Measurements from ENCODE around the gene ABHD12. TPM values are rescaled to one million over a fixed set of nuclear protein-coding genes. Genes with fewer than 3 reads are reported as not detected.

Gene ABHD12
- total RNA-seq, 1 experiment from 2014 or later, result 48.3 TPM

GRCh38 chr20:25352746-25353145 lies 37.9 kb downstream of the ABHD12 start:
- TF ChIP-seq CTCF (conservative IDR thresholded peaks at IDR 0.05; ENCODE audit: low read depth, low read length), result no peak
- TF ChIP-seq EZH2phosphoT487 (IDR thresholded peaks at IDR 0.05; ENCODE audit: borderline replicate concordance, low read length), result no peak
- TF ChIP-seq EZH2 (IDR thresholded peaks at IDR 0.05; ENCODE audit: low read length, unreplicated experiment), result no peak
- no peak overlapping the region for H3K4me3 ChIP-seq (ENCODE audit: low read length)
- H3F3A ChIP-seq (ENCODE audit: low read length, unreplicated experiment), result no peaks in the 10 kb centered on the region
- H3K9me3 ChIP-seq (ENCODE audit: low read length), result no peaks in the 10 kb centered on the region
- no peaks in the 10 kb centered on the region for H3K9me2 ChIP-seq (replicated peaks; ENCODE audit: low read length)
- no peak overlapping the region for H3K27ac ChIP-seq (ENCODE audit: low read length)
- no peaks in the 10 kb centered on the region for H3K36me3 ChIP-seq (ENCODE audit: low read depth, low read length)
- H3K27me3 ChIP-seq (ENCODE audit: low read length), result no peaks in the 10 kb centered on the region
- no peak overlapping the region for H2AFZ ChIP-seq (ENCODE audit: low read length)
- intact Hi-C loops (cut with micrococcal nuclease), result loop anchor here (5.0 kb wide), 1 partner anchor 40 kb away; no protein-coding TSS in a partner anchor
- H3K4me2 ChIP-seq (ENCODE audit: low read length), result no peak overlapping the region
- POLR2A ChIA-PET (ENCODE audit: unreplicated experiment), result no interaction called here
- no peak for DNase-seq
- CTCF ChIA-PET, result no interaction called here
- peaks cover 28% of the 10 kb centered on the region for H3K79me2 ChIP-seq (ENCODE audit: low read length)
- no TSS peak for BruUV-seq (replicated peaks)
- ATAC-seq, result no peak
- H3K4me1 ChIP-seq (ENCODE audit: insufficient read depth, low read length), result peaks cover 27% of the 10 kb centered on the region
- H4K20me1 ChIP-seq (ENCODE audit: low read length), result no peaks in the 10 kb centered on the region
- no peak overlapping the region for H3K9ac ChIP-seq (ENCODE audit: low read length)

DNA sequence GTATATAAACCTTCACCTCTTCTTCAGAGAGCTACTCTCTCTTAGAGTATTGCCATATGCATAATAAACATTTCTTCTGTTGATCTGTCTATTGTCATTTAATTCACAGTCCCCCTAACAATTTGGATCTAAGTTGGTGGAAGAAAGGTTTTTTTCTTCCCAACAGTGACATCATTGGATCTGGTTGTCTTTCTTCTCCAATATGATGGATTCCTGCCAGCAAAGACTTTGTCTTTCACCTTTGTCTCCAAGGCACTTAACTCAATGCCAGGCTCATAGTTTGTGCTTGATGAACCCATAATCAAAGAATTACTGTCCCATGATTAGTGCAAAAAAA lies 39.6 kb downstream of the ABHD12 start:
- Histone ChIP-seq H2AFZ (ENCODE audit: low read length) (no peak overlapping the region), H3K9ac (ENCODE audit: low read length) (no peak overlapping the region), H3K4me3 (ENCODE audit: low read length) (no peak overlapping the region), H3K9me2 (replicated peaks; ENCODE audit: low read length) (no peaks in the 10 kb centered on the region), H4K20me1 (ENCODE audit: low read length) (no peaks in the 10 kb centered on the region), H3K4me2 (ENCODE audit: low read length) (no peak overlapping the region), H3K27me3 (ENCODE audit: low read length) (no peaks in the 10 kb centered on the region), H3K79me2 (ENCODE audit: low read length) (peaks cover 26% of the 10 kb centered on the region), H3K4me1 (ENCODE audit: insufficient read depth, low read length) (peaks cover 32% of the 10 kb centered on the region), H3F3A (ENCODE audit: low read length, unreplicated experiment) (no peaks in the 10 kb centered on the region), H3K36me3 (ENCODE audit: low read depth, low read length) (no peaks in the 10 kb centered on the region), H3K9me3 (ENCODE audit: low read length) (no peaks in the 10 kb centered on the region), H3K27ac (ENCODE audit: low read length) (no peak overlapping the region)
- ATAC-seq (no peak), DNase-seq (no peak)
- no TSS peak for BruUV-seq (replicated peaks)
- CTCF ChIA-PET, result no interaction called here
- TF ChIP-seq CTCF (conservative IDR thresholded peaks at IDR 0.05; ENCODE audit: low read depth, low read length), result no peak
- TF ChIP-seq EZH2 (IDR thresholded peaks at IDR 0.05; ENCODE audit: low read length, unreplicated experiment), result no peak
- TF ChIP-seq EZH2phosphoT487 (IDR thresholded peaks at IDR 0.05; ENCODE audit: borderline replicate concordance, low read length), result no peak
- intact Hi-C loops (cut with micrococcal nuclease), result loop anchor here (5.0 kb wide), 1 partner anchor 39 kb away; no protein-coding TSS in a partner anchor
- POLR2A ChIA-PET (ENCODE audit: unreplicated experiment), result no interaction called here

- Histone ChIP-seq H4K20me1 (ENCODE audit: low read length) (no peaks in the 10 kb centered on the region), H3F3A (ENCODE audit: low read length, unreplicated experiment) (no peaks in the 10 kb centered on the region), H3K4me2 (ENCODE audit: low read length) (no peak overlapping the region), H3K79me2 (ENCODE audit: low read length) (peaks cover 38% of the 10 kb centered on the region), H3K4me1 (ENCODE audit: insufficient read depth, low read length) (0 out of 2 replicates have a peak, but pooled peaks cover 5% of the 10 kb centered on the region), H3K36me3 (ENCODE audit: low read depth, low read length) (no peaks in the 10 kb centered on the region), H3K9me3 (ENCODE audit: low read length) (no peaks in the 10 kb centered on the region), H3K4me3 (ENCODE audit: low read length) (no peak overlapping the region), H3K27me3 (ENCODE audit: low read length) (no peaks in the 10 kb centered on the region), H2AFZ (ENCODE audit: low read length) (no peak overlapping the region), H3K27ac (ENCODE audit: low read length) (no peak overlapping the region), H3K9ac (ENCODE audit: low read length) (no peak overlapping the region), H3K9me2 (replicated peaks; ENCODE audit: low read length) (no peaks in the 10 kb centered on the region)
- BruUV-seq (replicated peaks), result no TSS peak
- intact Hi-C loops (cut with micrococcal nuclease), result no loop called here
- CTCF ChIA-PET, result no interaction called here
- ATAC-seq (no peak), DNase-seq (no peak)
- POLR2A ChIA-PET (ENCODE audit: unreplicated experiment), result interaction anchor here (0.5 kb wide), 1 partner anchor 99 kb away, joined by 4 read pairs; no protein-coding TSS in a partner anchor
- TF ChIP-seq EZH2phosphoT487 (IDR thresholded peaks at IDR 0.05; ENCODE audit: borderline replicate concordance, low read length), result no peak
- no peak for TF ChIP-seq EZH2 (IDR thresholded peaks at IDR 0.05; ENCODE audit: low read length, unreplicated experiment)
- TF ChIP-seq CTCF (conservative IDR thresholded peaks at IDR 0.05; ENCODE audit: low read depth, low read length), result no peak
Observed at GRCh38 chr20:25346349-25346748, 44.3 kb downstream of the ABHD12 start.

Measured in PC-3 (cell line).